ENCODE results near the gene JPH2. TPM values are rescaled to one million over a fixed set of nuclear protein-coding genes. Genes with fewer than 3 reads are reported as not detected.

The JPH2 gene
- total and polyA plus RNA-seq, 2 experiments from 2014 or later, result 0.16 to 1.1 TPM

DNA sequence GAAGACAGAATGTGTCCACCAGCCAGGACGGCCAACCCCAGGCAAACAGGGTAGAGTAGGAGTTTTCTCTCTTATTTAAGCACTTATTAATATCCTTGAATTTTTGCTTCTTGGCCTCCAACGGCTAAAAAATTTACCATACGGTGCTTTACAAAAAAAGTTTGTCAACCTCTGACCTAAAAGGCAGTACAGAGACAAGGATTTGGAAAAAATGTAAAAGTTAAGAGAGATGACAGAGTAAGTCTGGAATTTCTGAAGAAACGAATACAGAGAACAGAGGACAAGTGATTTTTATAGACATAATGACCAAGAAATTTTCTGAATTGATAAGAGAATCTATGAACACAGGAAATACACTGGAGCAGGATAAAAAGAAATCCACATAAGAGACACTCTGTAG, 13.4 kb upstream of the JPH2 start:
- H3K36me3 Mint-ChIP-seq (ENCODE audit: low read depth), result peaks cover 68% of the 10 kb centered on the region
- H3K27me3 ChIP-seq (ENCODE audit: insufficient read depth), result no peaks in the 10 kb centered on the region
- H3K9me2 ChIP-seq (ENCODE audit: insufficient read depth), result no peaks in the 10 kb centered on the region
- H3F3A ChIP-seq (replicated peaks; ENCODE audit: low read depth), result no peaks in the 10 kb centered on the region
- H3K4me1 Mint-ChIP-seq, result no peaks in the 10 kb centered on the region
- H3K27ac Mint-ChIP-seq, result no peak overlapping the region
- H3K79me2 ChIP-seq (replicated peaks; ENCODE audit: insufficient read depth), result peaks cover 41% of the 10 kb centered on the region
- peaks cover 28% of the 10 kb centered on the region for H4K20me1 ChIP-seq (replicated peaks; ENCODE audit: insufficient read depth)
- H3K4me3 ChIP-seq, result no peak overlapping the region
- no peak overlapping the region for H3K4me2 ChIP-seq
- H3K9me3 Mint-ChIP-seq, result no peaks in the 10 kb centered on the region
- DNase-seq (ENCODE audit: low spot score) (no peak), ATAC-seq (no peak)
- no peak overlapping the region for H2AFZ ChIP-seq
- no peaks in the 10 kb centered on the region for H3K4me1 ChIP-seq (ENCODE audit: insufficient read depth)
- TF ChIP-seq ZNF114 (CRISPR knock-in tag; IDR thresholded peaks at IDR 0.05), result no peak
- TF ChIP-seq, protein P1, sequence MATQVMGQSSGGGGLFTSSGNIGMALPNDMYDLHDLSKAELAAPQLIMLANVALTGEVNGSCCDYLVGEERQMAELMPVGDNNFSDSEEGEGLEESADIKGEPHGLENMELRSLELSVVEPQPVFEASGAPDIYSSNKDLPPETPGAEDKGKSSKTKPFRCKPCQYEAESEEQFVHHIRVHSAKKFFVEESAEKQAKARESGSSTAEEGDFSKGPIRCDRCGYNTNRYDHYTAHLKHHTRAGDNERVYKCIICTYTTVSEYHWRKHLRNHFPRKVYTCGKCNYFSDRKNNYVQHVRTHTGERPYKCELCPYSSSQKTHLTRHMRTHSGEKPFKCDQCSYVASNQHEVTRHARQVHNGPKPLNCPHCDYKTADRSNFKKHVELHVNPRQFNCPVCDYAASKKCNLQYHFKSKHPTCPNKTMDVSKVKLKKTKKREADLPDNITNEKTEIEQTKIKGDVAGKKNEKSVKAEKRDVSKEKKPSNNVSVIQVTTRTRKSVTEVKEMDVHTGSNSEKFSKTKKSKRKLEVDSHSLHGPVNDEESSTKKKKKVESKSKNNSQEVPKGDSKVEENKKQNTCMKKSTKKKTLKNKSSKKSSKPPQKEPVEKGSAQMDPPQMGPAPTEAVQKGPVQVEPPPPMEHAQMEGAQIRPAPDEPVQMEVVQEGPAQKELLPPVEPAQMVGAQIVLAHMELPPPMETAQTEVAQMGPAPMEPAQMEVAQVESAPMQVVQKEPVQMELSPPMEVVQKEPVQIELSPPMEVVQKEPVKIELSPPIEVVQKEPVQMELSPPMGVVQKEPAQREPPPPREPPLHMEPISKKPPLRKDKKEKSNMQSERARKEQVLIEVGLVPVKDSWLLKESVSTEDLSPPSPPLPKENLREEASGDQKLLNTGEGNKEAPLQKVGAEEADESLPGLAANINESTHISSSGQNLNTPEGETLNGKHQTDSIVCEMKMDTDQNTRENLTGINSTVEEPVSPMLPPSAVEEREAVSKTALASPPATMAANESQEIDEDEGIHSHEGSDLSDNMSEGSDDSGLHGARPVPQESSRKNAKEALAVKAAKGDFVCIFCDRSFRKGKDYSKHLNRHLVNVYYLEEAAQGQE (IDR thresholded peaks at IDR 0.05; ENCODE audit: unreplicated experiment), result no peak
- H3K36me3 ChIP-seq (ENCODE audit: insufficient read depth), result peaks cover 45% of the 10 kb centered on the region
- H3K27me3 Mint-ChIP-seq (ENCODE audit: insufficient read depth, low read depth, poor library complexity), result peaks cover 2% of the 10 kb centered on the region
- H3K4me3 Mint-ChIP-seq, result no peak overlapping the region
- H3K27ac ChIP-seq (ENCODE audit: low read depth), result no peak overlapping the region

DNA sequence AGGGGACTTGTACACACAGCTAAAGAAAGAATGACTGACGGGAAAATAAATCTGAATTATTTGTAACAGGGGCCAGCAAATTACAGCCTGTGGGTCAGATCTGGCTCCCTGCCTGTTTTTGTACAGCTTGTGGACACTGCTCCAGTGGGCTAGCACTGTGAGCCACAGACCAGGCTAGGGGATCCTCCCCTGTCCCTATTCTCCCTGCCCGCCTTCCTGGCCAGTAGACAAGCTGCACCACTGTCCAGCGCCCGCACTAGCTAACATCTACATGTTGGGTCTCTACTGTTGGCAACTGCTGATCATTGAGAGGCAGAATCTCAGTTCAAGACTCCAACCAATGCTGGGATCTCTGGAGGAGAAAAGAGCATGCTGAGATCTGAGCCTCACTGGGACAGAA, 12.9 kb upstream of the JPH2 start:
- no peaks in the 10 kb centered on the region for H3K9me3 Mint-ChIP-seq
- H3K27ac Mint-ChIP-seq, result no peak overlapping the region
- H3K4me1 Mint-ChIP-seq, result no peaks in the 10 kb centered on the region
- peaks cover 2% of the 10 kb centered on the region for H3K27me3 Mint-ChIP-seq (ENCODE audit: insufficient read depth, low read depth, poor library complexity)
- H3K27me3 ChIP-seq (ENCODE audit: insufficient read depth), result no peaks in the 10 kb centered on the region
- no peak overlapping the region for H3K4me3 ChIP-seq
- no peak overlapping the region for H3K27ac ChIP-seq (ENCODE audit: low read depth)
- no peak overlapping the region for H3K4me3 Mint-ChIP-seq
- peaks cover 28% of the 10 kb centered on the region for H4K20me1 ChIP-seq (replicated peaks; ENCODE audit: insufficient read depth)
- DNase-seq (ENCODE audit: low spot score) (no peak), ATAC-seq (no peak)
- no peaks in the 10 kb centered on the region for H3F3A ChIP-seq (replicated peaks; ENCODE audit: low read depth)
- H3K36me3 ChIP-seq (ENCODE audit: insufficient read depth), result peaks cover 45% of the 10 kb centered on the region
- no peaks in the 10 kb centered on the region for H3K9me2 ChIP-seq (ENCODE audit: insufficient read depth)
- peaks cover 36% of the 10 kb centered on the region for H3K79me2 ChIP-seq (replicated peaks; ENCODE audit: insufficient read depth)
- H2AFZ ChIP-seq, result no peak overlapping the region
- H3K4me2 ChIP-seq, result no peak overlapping the region
- peaks cover 65% of the 10 kb centered on the region for H3K36me3 Mint-ChIP-seq (ENCODE audit: low read depth)
- no peaks in the 10 kb centered on the region for H3K4me1 ChIP-seq (ENCODE audit: insufficient read depth)
- TF ChIP-seq, protein P2, sequence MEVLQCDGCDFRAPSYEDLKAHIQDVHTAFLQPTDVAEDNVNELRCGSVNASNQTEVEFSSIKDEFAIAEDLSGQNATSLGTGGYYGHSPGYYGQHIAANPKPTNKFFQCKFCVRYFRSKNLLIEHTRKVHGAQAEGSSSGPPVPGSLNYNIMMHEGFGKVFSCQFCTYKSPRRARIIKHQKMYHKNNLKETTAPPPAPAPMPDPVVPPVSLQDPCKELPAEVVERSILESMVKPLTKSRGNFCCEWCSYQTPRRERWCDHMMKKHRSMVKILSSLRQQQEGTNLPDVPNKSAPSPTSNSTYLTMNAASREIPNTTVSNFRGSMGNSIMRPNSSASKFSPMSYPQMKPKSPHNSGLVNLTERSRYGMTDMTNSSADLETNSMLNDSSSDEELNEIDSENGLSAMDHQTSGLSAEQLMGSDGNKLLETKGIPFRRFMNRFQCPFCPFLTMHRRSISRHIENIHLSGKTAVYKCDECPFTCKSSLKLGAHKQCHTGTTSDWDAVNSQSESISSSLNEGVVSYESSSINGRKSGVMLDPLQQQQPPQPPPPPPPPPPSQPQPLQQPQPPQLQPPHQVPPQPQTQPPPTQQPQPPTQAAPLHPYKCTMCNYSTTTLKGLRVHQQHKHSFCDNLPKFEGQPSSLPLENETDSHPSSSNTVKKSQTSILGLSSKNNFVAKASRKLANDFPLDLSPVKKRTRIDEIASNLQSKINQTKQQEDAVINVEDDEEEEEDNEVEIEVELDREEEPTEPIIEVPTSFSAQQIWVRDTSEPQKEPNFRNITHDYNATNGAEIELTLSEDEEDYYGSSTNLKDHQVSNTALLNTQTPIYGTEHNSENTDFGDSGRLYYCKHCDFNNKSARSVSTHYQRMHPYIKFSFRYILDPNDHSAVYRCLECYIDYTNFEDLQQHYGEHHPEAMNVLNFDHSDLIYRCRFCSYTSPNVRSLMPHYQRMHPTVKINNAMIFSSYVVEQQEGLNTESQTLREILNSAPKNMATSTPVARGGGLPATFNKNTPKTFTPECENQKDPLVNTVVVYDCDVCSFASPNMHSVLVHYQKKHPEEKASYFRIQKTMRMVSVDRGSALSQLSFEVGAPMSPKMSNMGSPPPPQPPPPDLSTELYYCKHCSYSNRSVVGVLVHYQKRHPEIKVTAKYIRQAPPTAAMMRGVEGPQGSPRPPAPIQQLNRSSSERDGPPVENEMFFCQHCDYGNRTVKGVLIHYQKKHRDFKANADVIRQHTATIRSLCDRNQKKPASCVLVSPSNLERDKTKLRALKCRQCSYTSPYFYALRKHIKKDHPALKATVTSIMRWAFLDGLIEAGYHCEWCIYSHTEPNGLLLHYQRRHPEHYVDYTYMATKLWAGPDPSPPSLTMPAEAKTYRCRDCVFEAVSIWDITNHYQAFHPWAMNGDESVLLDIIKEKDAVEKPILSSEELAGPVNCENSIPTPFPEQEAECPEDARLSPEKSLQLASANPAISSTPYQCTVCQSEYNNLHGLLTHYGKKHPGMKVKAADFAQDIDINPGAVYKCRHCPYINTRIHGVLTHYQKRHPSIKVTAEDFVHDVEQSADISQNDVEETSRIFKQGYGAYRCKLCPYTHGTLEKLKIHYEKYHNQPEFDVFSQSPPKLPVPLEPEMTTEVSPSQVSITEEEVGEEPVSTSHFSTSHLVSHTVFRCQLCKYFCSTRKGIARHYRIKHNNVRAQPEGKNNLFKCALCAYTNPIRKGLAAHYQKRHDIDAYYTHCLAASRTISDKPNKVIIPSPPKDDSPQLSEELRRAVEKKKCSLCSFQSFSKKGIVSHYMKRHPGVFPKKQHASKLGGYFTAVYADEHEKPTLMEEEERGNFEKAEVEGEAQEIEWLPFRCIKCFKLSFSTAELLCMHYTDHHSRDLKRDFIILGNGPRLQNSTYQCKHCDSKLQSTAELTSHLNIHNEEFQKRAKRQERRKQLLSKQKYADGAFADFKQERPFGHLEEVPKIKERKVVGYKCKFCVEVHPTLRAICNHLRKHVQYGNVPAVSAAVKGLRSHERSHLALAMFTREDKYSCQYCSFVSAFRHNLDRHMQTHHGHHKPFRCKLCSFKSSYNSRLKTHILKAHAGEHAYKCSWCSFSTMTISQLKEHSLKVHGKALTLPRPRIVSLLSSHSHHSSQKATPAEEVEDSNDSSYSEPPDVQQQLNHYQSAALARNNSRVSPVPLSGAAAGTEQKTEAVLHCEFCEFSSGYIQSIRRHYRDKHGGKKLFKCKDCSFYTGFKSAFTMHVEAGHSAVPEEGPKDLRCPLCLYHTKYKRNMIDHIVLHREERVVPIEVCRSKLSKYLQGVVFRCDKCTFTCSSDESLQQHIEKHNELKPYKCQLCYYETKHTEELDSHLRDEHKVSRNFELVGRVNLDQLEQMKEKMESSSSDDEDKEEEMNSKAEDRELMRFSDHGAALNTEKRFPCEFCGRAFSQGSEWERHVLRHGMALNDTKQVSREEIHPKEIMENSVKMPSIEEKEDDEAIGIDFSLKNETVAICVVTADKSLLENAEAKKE (CRISPR knock-in tag; IDR thresholded peaks at IDR 0.05), result no peak
- TF ChIP-seq ZNF114 (CRISPR knock-in tag; IDR thresholded peaks at IDR 0.05) (no peak), POLR2AphosphoS5 (IDR thresholded peaks at IDR 0.05; ENCODE audit: low read depth) (no peak), NANOG (IDR thresholded peaks at IDR 0.05; ENCODE audit: borderline replicate concordance) (no peak), JUNB (IDR thresholded peaks at IDR 0.05; ENCODE audit: unreplicated experiment) (no peak), EZH2phosphoT487 (IDR thresholded peaks at IDR 0.05; ENCODE audit: unreplicated experiment) (no peak), CREB1 (CRISPR knock-in tag; IDR thresholded peaks at IDR 0.05; ENCODE audit: low read depth) (no peak), EZH2 (IDR thresholded peaks at IDR 0.05; ENCODE audit: low read depth, unreplicated experiment) (no peak)
- TF ChIP-seq, protein P1 (IDR thresholded peaks at IDR 0.05; ENCODE audit: unreplicated experiment), result no peak

All from GM23338 (cell line).